Vagina (tissue), 2 donors: ENCODE data around the gene AKR1C2.

Source experiments
- POLR2A ChIP-seq, 2 donors: fragments of 450-650 bp; IDR thresholded peaks; one replicate each; pipeline ENCODE4 v1.6.1; 2017; ENCODE audit warnings: antibody characterized with exemption in 2 of 2, mild to moderate bottlenecking in 2 of 2, moderate library complexity in 2 of 2
- POLR2AphosphoS5 ChIP-seq, 2 donors: sonication (generic); formaldehyde crosslinking; IDR thresholded peaks; one replicate each; pipeline ENCODE4 v1.9.0; 2017; ENCODE audit warnings: antibody characterized with exemption in 2 of 2, mild to moderate bottlenecking in 2 of 2, low read depth in 1 of 2; ENCODE audit not compliant: insufficient read depth in 1 of 2
- TF ChIP-seq, protein P1 (sequence below), 3 experiments: fragments of 450-650 bp in 2 of 3; fragments of 200-600 bp in 1 of 3; sonication (generic) in 1 of 3; IDR thresholded peaks; one replicate each; pipeline ENCODE4 v1.5.1; 2017 to 2019; ENCODE audit warnings: antibody characterized with exemption in 3 of 3, mild to moderate bottlenecking in 2 of 3, moderate library complexity in 2 of 3

GRCh38 chr10:5023177-5023805 is 19.6 kb upstream of the AKR1C2 start:
- TF ChIP-seq, protein P1, sequence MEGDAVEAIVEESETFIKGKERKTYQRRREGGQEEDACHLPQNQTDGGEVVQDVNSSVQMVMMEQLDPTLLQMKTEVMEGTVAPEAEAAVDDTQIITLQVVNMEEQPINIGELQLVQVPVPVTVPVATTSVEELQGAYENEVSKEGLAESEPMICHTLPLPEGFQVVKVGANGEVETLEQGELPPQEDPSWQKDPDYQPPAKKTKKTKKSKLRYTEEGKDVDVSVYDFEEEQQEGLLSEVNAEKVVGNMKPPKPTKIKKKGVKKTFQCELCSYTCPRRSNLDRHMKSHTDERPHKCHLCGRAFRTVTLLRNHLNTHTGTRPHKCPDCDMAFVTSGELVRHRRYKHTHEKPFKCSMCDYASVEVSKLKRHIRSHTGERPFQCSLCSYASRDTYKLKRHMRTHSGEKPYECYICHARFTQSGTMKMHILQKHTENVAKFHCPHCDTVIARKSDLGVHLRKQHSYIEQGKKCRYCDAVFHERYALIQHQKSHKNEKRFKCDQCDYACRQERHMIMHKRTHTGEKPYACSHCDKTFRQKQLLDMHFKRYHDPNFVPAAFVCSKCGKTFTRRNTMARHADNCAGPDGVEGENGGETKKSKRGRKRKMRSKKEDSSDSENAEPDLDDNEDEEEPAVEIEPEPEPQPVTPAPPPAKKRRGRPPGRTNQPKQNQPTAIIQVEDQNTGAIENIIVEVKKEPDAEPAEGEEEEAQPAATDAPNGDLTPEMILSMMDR (IDR thresholded peaks at IDR 0.05), result no peak
- TF ChIP-seq POLR2AphosphoS5 (IDR thresholded peaks at IDR 0.05; ENCODE audit: insufficient read depth in 1 of 2, low read depth in 1 of 2) (no peak), POLR2A (IDR thresholded peaks at IDR 0.05) (no peak)
